B cell (primary cell): ENCODE data around the gene COMMD4.

ENCODE experiments used
- EZH2 ChIP-seq: IDR thresholded peaks from 2 replicates; pipeline ENCODE4 v1.6.1; 2012; ENCODE audit warnings: borderline replicate concordance, low read depth, mild to moderate bottlenecking, moderate library complexity, low read length; ENCODE audit not compliant: insufficient read depth, poor library complexity, severe bottlenecking
- TF ChIP-seq, protein P1 (sequence below): fragments of 200-600 bp; IDR thresholded peaks from one replicate; pipeline ENCODE4 v1.8.0; 2022; ENCODE audit warnings: antibody characterized with exemption, mild to moderate bottlenecking

DNA sequence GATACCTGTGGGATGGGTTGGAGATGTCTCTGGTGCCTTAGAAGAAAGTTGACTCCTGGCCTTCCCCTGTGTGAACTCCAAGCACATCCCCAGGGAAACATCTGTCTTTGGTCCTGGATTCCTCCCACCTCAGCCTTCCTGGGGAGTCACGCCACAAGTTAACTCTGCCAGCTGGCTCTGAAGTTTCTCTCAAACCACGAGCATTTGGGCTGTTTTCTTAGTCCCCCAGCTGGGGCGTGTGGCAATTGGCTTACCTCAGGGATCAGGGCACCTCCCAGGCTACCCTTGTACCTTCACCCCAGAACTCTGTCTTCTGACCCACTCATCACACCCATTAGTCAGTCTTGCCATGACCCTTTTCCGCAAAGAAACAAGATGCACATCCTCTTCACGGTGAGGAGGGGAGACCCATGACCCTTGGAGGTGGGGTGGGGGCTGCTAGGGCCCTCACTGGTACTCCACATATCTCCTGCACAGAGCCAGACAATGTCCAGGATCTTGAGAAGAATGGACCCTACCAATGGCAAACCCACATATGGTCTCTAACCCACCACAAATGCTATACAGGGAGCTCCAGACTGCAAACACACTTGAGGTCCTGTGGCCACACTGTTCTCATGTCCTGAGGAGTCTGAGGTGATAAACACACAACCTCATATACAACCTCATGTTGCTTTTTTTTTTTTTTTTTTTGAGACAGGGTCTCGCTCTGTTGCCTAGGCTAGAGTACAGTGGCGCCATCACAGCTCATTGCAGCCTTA is 14.9 kb downstream of the COMMD4 start:
- TF ChIP-seq EZH2, result no peak
- TF ChIP-seq, protein P1, sequence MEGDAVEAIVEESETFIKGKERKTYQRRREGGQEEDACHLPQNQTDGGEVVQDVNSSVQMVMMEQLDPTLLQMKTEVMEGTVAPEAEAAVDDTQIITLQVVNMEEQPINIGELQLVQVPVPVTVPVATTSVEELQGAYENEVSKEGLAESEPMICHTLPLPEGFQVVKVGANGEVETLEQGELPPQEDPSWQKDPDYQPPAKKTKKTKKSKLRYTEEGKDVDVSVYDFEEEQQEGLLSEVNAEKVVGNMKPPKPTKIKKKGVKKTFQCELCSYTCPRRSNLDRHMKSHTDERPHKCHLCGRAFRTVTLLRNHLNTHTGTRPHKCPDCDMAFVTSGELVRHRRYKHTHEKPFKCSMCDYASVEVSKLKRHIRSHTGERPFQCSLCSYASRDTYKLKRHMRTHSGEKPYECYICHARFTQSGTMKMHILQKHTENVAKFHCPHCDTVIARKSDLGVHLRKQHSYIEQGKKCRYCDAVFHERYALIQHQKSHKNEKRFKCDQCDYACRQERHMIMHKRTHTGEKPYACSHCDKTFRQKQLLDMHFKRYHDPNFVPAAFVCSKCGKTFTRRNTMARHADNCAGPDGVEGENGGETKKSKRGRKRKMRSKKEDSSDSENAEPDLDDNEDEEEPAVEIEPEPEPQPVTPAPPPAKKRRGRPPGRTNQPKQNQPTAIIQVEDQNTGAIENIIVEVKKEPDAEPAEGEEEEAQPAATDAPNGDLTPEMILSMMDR, result no peak
